Measurements from ENCODE around the gene BAD. TPM values are rescaled to one million over a fixed set of nuclear protein-coding genes. Genes with fewer than 3 reads are reported as not detected.
A peak's percentile ranks its signal among the peaks of the same experiment; 100 is the strongest.

The BAD gene
- total RNA-seq, 1 experiment from 2014 or later = 50.5 TPM

GRCh38 chr11:64285885-64286800 is 1.7 kb upstream of the BAD start:
- Mint-ChIP-seq H3K27ac (ENCODE audit: unreplicated experiment) (peak overlapping the region; percentile 54), H3K27me3 (ENCODE audit: insufficient read depth, unreplicated experiment) (peaks cover 5% of the 10 kb centered on the region), H3K9me3 (ENCODE audit: unreplicated experiment) (no peaks in the 10 kb centered on the region), H3K4me1 (ENCODE audit: low read depth, unreplicated experiment) (peaks cover 13% of the 10 kb centered on the region), H3K4me3 (ENCODE audit: unreplicated experiment) (peak overlapping the region; percentile 82), H3K36me3 (ENCODE audit: insufficient read depth, unreplicated experiment) (peaks cover 17% of the 10 kb centered on the region)
- Histone ChIP-seq H3K4me3 (ENCODE audit: low read depth, low read length) (peak overlapping the region; percentile 74), H3K27me3 (replicated peaks; ENCODE audit: control insufficient read depth, insufficient read depth, low read length) (no peaks in the 10 kb centered on the region), H3K4me1 (peaks cover 5% of the 10 kb centered on the region), H3K36me3 (ENCODE audit: control insufficient read depth, insufficient read depth, low read length) (no peaks in the 10 kb centered on the region; the same call in 1 of the 2 replicates), H3K9me3 (no peaks in the 10 kb centered on the region)
- peak; percentile 41 to 49 for DNase-seq
- BruUV-seq (replicated peaks) = no TSS peak
- TF ChIP-seq, protein P1, sequence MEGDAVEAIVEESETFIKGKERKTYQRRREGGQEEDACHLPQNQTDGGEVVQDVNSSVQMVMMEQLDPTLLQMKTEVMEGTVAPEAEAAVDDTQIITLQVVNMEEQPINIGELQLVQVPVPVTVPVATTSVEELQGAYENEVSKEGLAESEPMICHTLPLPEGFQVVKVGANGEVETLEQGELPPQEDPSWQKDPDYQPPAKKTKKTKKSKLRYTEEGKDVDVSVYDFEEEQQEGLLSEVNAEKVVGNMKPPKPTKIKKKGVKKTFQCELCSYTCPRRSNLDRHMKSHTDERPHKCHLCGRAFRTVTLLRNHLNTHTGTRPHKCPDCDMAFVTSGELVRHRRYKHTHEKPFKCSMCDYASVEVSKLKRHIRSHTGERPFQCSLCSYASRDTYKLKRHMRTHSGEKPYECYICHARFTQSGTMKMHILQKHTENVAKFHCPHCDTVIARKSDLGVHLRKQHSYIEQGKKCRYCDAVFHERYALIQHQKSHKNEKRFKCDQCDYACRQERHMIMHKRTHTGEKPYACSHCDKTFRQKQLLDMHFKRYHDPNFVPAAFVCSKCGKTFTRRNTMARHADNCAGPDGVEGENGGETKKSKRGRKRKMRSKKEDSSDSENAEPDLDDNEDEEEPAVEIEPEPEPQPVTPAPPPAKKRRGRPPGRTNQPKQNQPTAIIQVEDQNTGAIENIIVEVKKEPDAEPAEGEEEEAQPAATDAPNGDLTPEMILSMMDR (IDR thresholded peaks at IDR 0.05; ENCODE audit: insufficient read depth in 1 of 2, low read depth in 1 of 2, low read length in 1 of 2, severe bottlenecking in 1 of 2, unreplicated experiment in 1 of 2) = peak in 1 of 2 experiments; percentile 15
- ChIA-PET CTCF (interaction anchor here (0.7 to 2.8 kb wide), 5 partner anchors 16 to 896 kb away, joined by 4 to 15 read pairs (median 8); no protein-coding TSS in a partner anchor), POLR2A (interaction anchor here (0.7 to 2.1 kb wide), 2 partner anchors 32 to 42 kb away, joined by 3 to 8 read pairs; partner anchors contain the start of genes PRDX5 and TRMT112)
- intact Hi-C loops (cut with micrococcal nuclease; ENCODE audit: unreplicated experiment) = loop anchor here (2.0 kb wide), 1 partner anchor 19 kb away; the partner anchor contains the start of gene ESRRA

GRCh38 chr11:64284962-64285884 is 758 bp upstream of the BAD start, which contains the start of gene GPR137:
Gene GPR137, plus strand, starts transcription at chr11:64285848. Its CDS starts 677 bp downstream, at chr11:64286525.
- Histone ChIP-seq H3K9me3 (no peaks in the 10 kb centered on the region), H3K4me1 (peaks cover 5% of the 10 kb centered on the region), H3K36me3 (ENCODE audit: control insufficient read depth, insufficient read depth, low read length) (no peaks in the 10 kb centered on the region; the same call in 1 of the 2 replicates), H3K4me3 (ENCODE audit: low read depth, low read length) (peak within 1 kb of the TSS; percentile 74), H3K27me3 (replicated peaks; ENCODE audit: control insufficient read depth, insufficient read depth, low read length) (no peaks in the 10 kb centered on the region)
- Mint-ChIP-seq H3K4me3 (ENCODE audit: unreplicated experiment) (peak within 1 kb of the TSS; percentile 82), H3K36me3 (ENCODE audit: insufficient read depth, unreplicated experiment) (peaks cover 17% of the 10 kb centered on the region), H3K9me3 (ENCODE audit: unreplicated experiment) (no peaks in the 10 kb centered on the region), H3K27me3 (ENCODE audit: insufficient read depth, unreplicated experiment) (no peaks in the 10 kb centered on the region), H3K27ac (ENCODE audit: unreplicated experiment) (peak within 1 kb of the TSS; percentile 91), H3K4me1 (ENCODE audit: low read depth, unreplicated experiment) (peaks cover 14% of the 10 kb centered on the region)
- TSS peak; percentile 92 for BruUV-seq (replicated peaks)
- CTCF ChIA-PET = interaction anchor here (0.7 to 2.8 kb wide), 6 partner anchors 15 to 409 kb away, joined by 4 to 15 read pairs (median 7); no protein-coding TSS in a partner anchor
- POLR2A ChIA-PET = interaction anchor here (0.7 to 2.1 kb wide), 6 partner anchors 14 to 70 kb away, joined by 3 to 10 read pairs (median 4); partner anchors contain the start of genes PRDX5 and TRMT112
- DNase-seq = peak; percentile 83 to 90
- intact Hi-C loops (cut with micrococcal nuclease; ENCODE audit: unreplicated experiment) = loop anchor here (1.0 to 2.0 kb wide), 2 partner anchors 15 to 20 kb away; partner anchors contain the start of gene ESRRA
- TF ChIP-seq, protein P1 (IDR thresholded peaks at IDR 0.05; ENCODE audit: insufficient read depth in 1 of 2, low read depth in 1 of 2, low read length in 1 of 2, severe bottlenecking in 1 of 2, unreplicated experiment in 1 of 2) = no peak

All from Caco-2 (cell line).